KMS-11 (cell line): Measurements from ENCODE around the gene MN1.

ENCODE experiments used
- H2AFZ ChIP-seq: fragments of 200-600 bp; sonication (generic); 2 replicates; pipeline ENCODE4 v1.6.1; 2016; ENCODE audit warnings: antibody characterized with exemption, mixed run types, low read depth
- H3K27ac ChIP-seq: fragments of 200-600 bp; sonication (generic); 2 replicates; pipeline ENCODE4 v1.6.1; 2016; ENCODE audit warnings: mild to moderate bottlenecking, mixed run types
- H3K27me3 ChIP-seq: fragments of 200-600 bp; sonication (generic); 2 replicates; pipeline ENCODE4 v1.6.1; 2017; ENCODE audit warnings: mild to moderate bottlenecking, low read depth, mixed run types, moderate library complexity; ENCODE audit not compliant: insufficient read depth
- H3K36me3 ChIP-seq: fragments of 200-600 bp; sonication (generic); 2 replicates; pipeline ENCODE4 v1.6.1; 2017; ENCODE audit warnings: mild to moderate bottlenecking, mixed run types; ENCODE audit not compliant: insufficient read depth
- H3K4me1 ChIP-seq: fragments of 200-600 bp; sonication (generic); 2 replicates; pipeline ENCODE4 v1.6.1; 2016; ENCODE audit warnings: mild to moderate bottlenecking, low read depth, mixed run types; ENCODE audit not compliant: poor library complexity, severe bottlenecking
- H3K4me2 ChIP-seq: fragments of 200-600 bp; sonication (generic); 2 replicates; pipeline ENCODE4 v1.7.0; 2016; ENCODE audit warnings: mild to moderate bottlenecking, mixed run types
- H3K4me3 ChIP-seq: fragments of 200-600 bp; sonication (generic); IDR thresholded peaks from 2 replicates; pipeline ENCODE4 v1.6.1; 2017; ENCODE audit warnings: low read depth, low read length, mixed read lengths; ENCODE audit not compliant: insufficient read depth
- H3K79me2 ChIP-seq: fragments of 200-600 bp; sonication (generic); 2 replicates; pipeline ENCODE4 v1.6.1; 2016; ENCODE audit warnings: low read depth, mixed run types; ENCODE audit not compliant: insufficient read depth
- H3K9ac ChIP-seq: fragments of 200-600 bp; sonication (generic); 2 replicates; pipeline ENCODE4 v1.6.1; 2016; ENCODE audit warnings: mild to moderate bottlenecking, mixed run types
- H4K20me1 ChIP-seq: fragments of 200-600 bp; sonication (generic); 2 replicates; pipeline ENCODE4 v1.6.1; 2016; ENCODE audit warnings: mild to moderate bottlenecking, mixed run types; ENCODE audit not compliant: insufficient read depth
- CTCF ChIP-seq: fragments of 200-600 bp; sonication (generic); conservative IDR thresholded peaks from 2 replicates; pipeline ENCODE4 v1.6.1; 2017; ENCODE audit warnings: low read depth, mild to moderate bottlenecking, antibody characterized with exemption, low read length, moderate library complexity, mixed read lengths

The MN1 gene

DNA sequence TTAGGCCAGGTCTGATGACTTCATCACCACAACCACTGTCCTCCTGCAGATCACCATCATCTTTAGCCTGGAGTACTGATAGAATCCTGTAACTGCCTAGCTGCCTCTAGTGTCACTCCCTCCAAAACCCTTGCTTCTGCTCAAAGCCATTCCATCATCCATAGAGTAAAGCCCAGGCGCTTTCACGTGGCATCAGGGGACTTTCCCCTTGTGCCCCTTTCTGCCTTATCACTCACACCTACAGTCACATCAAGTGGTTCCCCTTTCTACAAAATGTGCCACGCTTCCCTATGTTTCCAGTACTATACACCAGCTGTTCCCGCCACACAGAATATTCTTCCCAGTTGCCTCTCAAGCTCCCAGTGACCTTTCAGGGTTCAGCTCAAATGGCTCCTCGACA, 75.9 kb downstream of the MN1 start:
- no peaks in the 10 kb centered on the region for H3K27me3 ChIP-seq
- H3K27ac ChIP-seq = no peak overlapping the region
- no peak overlapping the region for H3K4me3 ChIP-seq
- no peaks in the 10 kb centered on the region for H4K20me1 ChIP-seq
- H3K79me2 ChIP-seq = no peaks in the 10 kb centered on the region
- no peaks in the 10 kb centered on the region for H3K4me1 ChIP-seq
- no peak overlapping the region for H2AFZ ChIP-seq
- H3K36me3 ChIP-seq = no peaks in the 10 kb centered on the region
- H3K4me2 ChIP-seq = no peak overlapping the region
- H3K9ac ChIP-seq = no peak overlapping the region
- no peak for TF ChIP-seq CTCF

GRCh38 chr22:27724709-27725108, 76.8 kb downstream of the MN1 start:
- Histone ChIP-seq H3K9ac (no peak overlapping the region), H3K27me3 (no peaks in the 10 kb centered on the region), H3K79me2 (no peaks in the 10 kb centered on the region), H3K4me2 (no peak overlapping the region), H3K36me3 (no peaks in the 10 kb centered on the region), H2AFZ (no peak overlapping the region), H3K4me1 (no peaks in the 10 kb centered on the region), H4K20me1 (no peaks in the 10 kb centered on the region), H3K4me3 (no peak overlapping the region), H3K27ac (no peak overlapping the region)
- no peak for TF ChIP-seq CTCF

DNA sequence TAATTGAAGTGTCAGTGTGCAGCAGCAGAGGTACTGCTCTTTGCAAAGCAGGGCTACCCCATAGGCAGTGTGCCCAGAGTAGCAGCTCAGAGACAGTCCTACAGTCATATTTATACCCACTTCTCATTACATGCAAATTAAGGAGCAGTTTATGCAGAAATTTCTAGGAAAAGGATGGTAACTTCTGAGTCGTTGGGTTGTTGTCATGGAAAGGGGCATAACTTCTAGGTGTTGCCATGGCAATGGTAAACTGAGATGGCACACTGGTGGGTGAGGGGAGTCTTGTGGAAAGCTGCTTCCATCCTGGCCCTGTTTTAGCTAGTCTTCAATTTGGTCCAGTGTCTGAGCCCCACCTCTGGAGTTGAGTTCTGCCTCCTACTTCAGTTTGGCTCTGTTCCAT, 77.4 kb downstream of the MN1 start:
- H3K4me3 ChIP-seq = no peak overlapping the region
- H3K4me1 ChIP-seq = no peaks in the 10 kb centered on the region
- H3K4me2 ChIP-seq = no peak overlapping the region
- TF ChIP-seq CTCF = no peak
- H4K20me1 ChIP-seq = no peaks in the 10 kb centered on the region
- no peaks in the 10 kb centered on the region for H3K36me3 ChIP-seq
- H3K27me3 ChIP-seq = no peaks in the 10 kb centered on the region
- H3K27ac ChIP-seq = no peak overlapping the region
- H2AFZ ChIP-seq = no peak overlapping the region
- H3K79me2 ChIP-seq = no peaks in the 10 kb centered on the region
- H3K9ac ChIP-seq = no peak overlapping the region

- H3K9ac ChIP-seq = no peak overlapping the region
- no peaks in the 10 kb centered on the region for H3K79me2 ChIP-seq
- no peaks in the 10 kb centered on the region for H4K20me1 ChIP-seq
- no peak for TF ChIP-seq CTCF
- H3K27ac ChIP-seq = no peak overlapping the region
- no peak overlapping the region for H2AFZ ChIP-seq
- no peak overlapping the region for H3K4me3 ChIP-seq
- H3K4me2 ChIP-seq = no peak overlapping the region
- no peaks in the 10 kb centered on the region for H3K27me3 ChIP-seq
- no peaks in the 10 kb centered on the region for H3K4me1 ChIP-seq
- no peaks in the 10 kb centered on the region for H3K36me3 ChIP-seq
These were observed 77.8 kb downstream of the MN1 start for GRCh38 chr22:27723708-27724107.

- no peak overlapping the region for H3K4me2 ChIP-seq
- H2AFZ ChIP-seq = no peak overlapping the region
- H4K20me1 ChIP-seq = no peaks in the 10 kb centered on the region
- H3K79me2 ChIP-seq = no peaks in the 10 kb centered on the region
- H3K4me1 ChIP-seq = no peaks in the 10 kb centered on the region
- TF ChIP-seq CTCF = no peak
- H3K9ac ChIP-seq = no peak overlapping the region
- H3K4me3 ChIP-seq = no peak overlapping the region
- no peaks in the 10 kb centered on the region for H3K27me3 ChIP-seq
- no peaks in the 10 kb centered on the region for H3K36me3 ChIP-seq
- no peak overlapping the region for H3K27ac ChIP-seq
These were observed 78.4 kb downstream of the MN1 start for GRCh38 chr22:27723158-27723557.
